Peyer's patch (tissue), 4 donors: ENCODE results near the gene KCNMA1. TPM values are rescaled to one million over a fixed set of nuclear protein-coding genes. Genes with fewer than 3 reads are reported as not detected.

Source experiments
- DNase-seq, 3 donors: peaks; one replicate each; pipeline ENCODE4 v3.0.0-alpha.2; 2017 to 2019
- H3K27ac ChIP-seq, 4 donors: fragments of 200-600 bp; sonication (generic); one replicate each; pipeline ENCODE4 v1.5.1; 2016 to 2019
- H3K27me3 ChIP-seq, 2 donors: fragments of 200-600 bp; sonication (generic); one replicate each; pipeline ENCODE4 v1.5.1; 2019
- H3K36me3 ChIP-seq, 3 donors: fragments of 200-600 bp; sonication (generic); one replicate each; pipeline ENCODE4 v1.5.1; 2016 to 2019
- H3K4me1 ChIP-seq, 4 donors: fragments of 200-600 bp; sonication (generic); one replicate each; pipeline ENCODE4 v1.5.1; 2016 to 2019
- H3K4me3 ChIP-seq, 4 donors: fragments of 200-600 bp; sonication (generic); 1 replicate in 3 of 4; 2 replicates in 1 of 4; pipeline ENCODE4 v1.5.1; 2016 to 2019; ENCODE audit warnings: mild to moderate bottlenecking in 1 of 4
- H3K9me3 ChIP-seq, 4 donors: fragments of 200-600 bp; sonication (generic); one replicate each; pipeline ENCODE4 v1.5.1; 2016 to 2019; ENCODE audit warnings: mild to moderate bottlenecking in 1 of 4
- CTCF ChIP-seq, 6 experiments: fragments of 450-650 bp in 4 of 6; fragments of 200-600 bp in 2 of 6; sonication (generic) in 1 of 6; IDR thresholded peaks; one replicate each; pipeline ENCODE4 v1.5.1; 2017 to 2019; ENCODE audit warnings: antibody characterized with exemption in 6 of 6, mild to moderate bottlenecking in 3 of 6, moderate library complexity in 1 of 6
- POLR2A ChIP-seq, 2 donors: fragments of 450-650 bp; IDR thresholded peaks; one replicate each; pipeline ENCODE4 v1.5.1; 2017; ENCODE audit warnings: antibody characterized with exemption in 2 of 2, mild to moderate bottlenecking in 2 of 2, moderate library complexity in 2 of 2
- total RNA-seq, 4 donors: library from RNA; depleted of rRNA; stranded (reverse); fragments of >200 nt; gene quantifications; one replicate each; pipeline ENCODE4 v1.1.0, GENCODE V29; 2016

Gene KCNMA1
- total RNA-seq, 4 donors from 2014 or later = 17.8 to 29.1 (median 23.9) TPM

GRCh38 chr10:77359950-77360520, 277.6 kb downstream of the KCNMA1 start:
- Histone ChIP-seq H3K27me3 (no peaks in the 10 kb centered on the region), H3K27ac (no peak overlapping the region), H3K36me3 (no peaks in the 10 kb centered on the region), H3K9me3 (no peaks in the 10 kb centered on the region), H3K4me1 (no peaks in the 10 kb centered on the region), H3K4me3 (no peak overlapping the region)
- DNase-seq = no peak
- TF ChIP-seq POLR2A (IDR thresholded peaks at IDR 0.05) = no peak
- no peak for TF ChIP-seq CTCF (IDR thresholded peaks at IDR 0.05)

GRCh38 chr10:77359287-77359691, 278.3 kb downstream of the KCNMA1 start:
- no peaks in the 10 kb centered on the region for H3K36me3 ChIP-seq
- no peaks in the 10 kb centered on the region for H3K4me1 ChIP-seq
- H3K4me3 ChIP-seq = no peak overlapping the region
- DNase-seq = no peak
- no peak overlapping the region for H3K27ac ChIP-seq
- no peak for TF ChIP-seq POLR2A (IDR thresholded peaks at IDR 0.05)
- no peak for TF ChIP-seq CTCF (IDR thresholded peaks at IDR 0.05)
- H3K27me3 ChIP-seq = no peaks in the 10 kb centered on the region
- no peaks in the 10 kb centered on the region for H3K9me3 ChIP-seq

- Histone ChIP-seq H3K9me3 (no peaks in the 10 kb centered on the region), H3K27me3 (no peaks in the 10 kb centered on the region), H3K36me3 (no peaks in the 10 kb centered on the region), H3K4me1 (no peaks in the 10 kb centered on the region), H3K27ac (no peak overlapping the region), H3K4me3 (no peak overlapping the region)
- no peak for DNase-seq
- no peak for TF ChIP-seq POLR2A (IDR thresholded peaks at IDR 0.05)
- no peak for TF ChIP-seq CTCF (IDR thresholded peaks at IDR 0.05)
Measured at GRCh38 chr10:77358656-77359055, 279.0 kb downstream of the KCNMA1 start.

GRCh38 chr10:77357611-77358310, 279.8 kb downstream of the KCNMA1 start:
- Histone ChIP-seq H3K9me3 (no peaks in the 10 kb centered on the region), H3K36me3 (no peaks in the 10 kb centered on the region), H3K27ac (no peak overlapping the region), H3K4me3 (no peak overlapping the region), H3K4me1 (no peaks in the 10 kb centered on the region), H3K27me3 (no peaks in the 10 kb centered on the region)
- TF ChIP-seq CTCF (IDR thresholded peaks at IDR 0.05) (no peak), POLR2A (IDR thresholded peaks at IDR 0.05) (no peak)
- DNase-seq = no peak

- TF ChIP-seq POLR2A (IDR thresholded peaks at IDR 0.05) (no peak), CTCF (IDR thresholded peaks at IDR 0.05) (no peak)
- H3K27me3 ChIP-seq = no peaks in the 10 kb centered on the region
- no peaks in the 10 kb centered on the region for H3K9me3 ChIP-seq
- H3K27ac ChIP-seq = no peak overlapping the region
- DNase-seq = no peak
- no peak overlapping the region for H3K4me3 ChIP-seq
- no peaks in the 10 kb centered on the region for H3K4me1 ChIP-seq
- H3K36me3 ChIP-seq = no peaks in the 10 kb centered on the region
Measured at GRCh38 chr10:77357185-77357584, 280.4 kb downstream of the KCNMA1 start.
